GM13976 (cell line): ENCODE measurements around the gene TSPY8.
"Not testable (repeated sequence)": the region's sequence is repeated elsewhere in the genome, so short reads cannot be mapped to it uniquely, and the experiment has no call there.

Source experiments
- DNase-seq: peaks from one replicate; pipeline ENCODE4 v3.0.0; 2012; ENCODE audit warnings: low spot score
- in situ Hi-C: fragments of 300-500 bp; cut with MboI; formaldehyde crosslinking; loops from one replicate; pipeline ENCODE4 v1.12.0; 2022; ENCODE audit warnings: low sequenced_read_pairs, mixed read lengths, inconsistent platforms; ENCODE audit not compliant: unreplicated experiment
- TF ChIP-seq, protein P1 (sequence below): IDR thresholded peaks from 2 replicates; pipeline ENCODE4 v1.5.1; 2012; ENCODE audit warnings: borderline replicate concordance, mild to moderate bottlenecking; ENCODE audit not compliant: insufficient read depth; ENCODE audit errors: extremely low read depth, missing control alignments, control extremely low read depth

Gene TSPY8

GRCh38 chrY:9357497-9357896 lies at the start of gene TSPY8:
TSS of gene TSPY8 (plus strand) at chrY:9357797. CDS start at chrY:9357843, 46 bp downstream.
- in situ Hi-C loops, DNase-seq: not testable (repeated sequence)

GRCh38 chrY:9320996-9321395 lies 36.6 kb upstream of the TSPY8 start:
- in situ Hi-C loops: no loop called here
- DNase-seq: no peak
- TF ChIP-seq, protein P1, sequence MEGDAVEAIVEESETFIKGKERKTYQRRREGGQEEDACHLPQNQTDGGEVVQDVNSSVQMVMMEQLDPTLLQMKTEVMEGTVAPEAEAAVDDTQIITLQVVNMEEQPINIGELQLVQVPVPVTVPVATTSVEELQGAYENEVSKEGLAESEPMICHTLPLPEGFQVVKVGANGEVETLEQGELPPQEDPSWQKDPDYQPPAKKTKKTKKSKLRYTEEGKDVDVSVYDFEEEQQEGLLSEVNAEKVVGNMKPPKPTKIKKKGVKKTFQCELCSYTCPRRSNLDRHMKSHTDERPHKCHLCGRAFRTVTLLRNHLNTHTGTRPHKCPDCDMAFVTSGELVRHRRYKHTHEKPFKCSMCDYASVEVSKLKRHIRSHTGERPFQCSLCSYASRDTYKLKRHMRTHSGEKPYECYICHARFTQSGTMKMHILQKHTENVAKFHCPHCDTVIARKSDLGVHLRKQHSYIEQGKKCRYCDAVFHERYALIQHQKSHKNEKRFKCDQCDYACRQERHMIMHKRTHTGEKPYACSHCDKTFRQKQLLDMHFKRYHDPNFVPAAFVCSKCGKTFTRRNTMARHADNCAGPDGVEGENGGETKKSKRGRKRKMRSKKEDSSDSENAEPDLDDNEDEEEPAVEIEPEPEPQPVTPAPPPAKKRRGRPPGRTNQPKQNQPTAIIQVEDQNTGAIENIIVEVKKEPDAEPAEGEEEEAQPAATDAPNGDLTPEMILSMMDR: no peak

DNA sequence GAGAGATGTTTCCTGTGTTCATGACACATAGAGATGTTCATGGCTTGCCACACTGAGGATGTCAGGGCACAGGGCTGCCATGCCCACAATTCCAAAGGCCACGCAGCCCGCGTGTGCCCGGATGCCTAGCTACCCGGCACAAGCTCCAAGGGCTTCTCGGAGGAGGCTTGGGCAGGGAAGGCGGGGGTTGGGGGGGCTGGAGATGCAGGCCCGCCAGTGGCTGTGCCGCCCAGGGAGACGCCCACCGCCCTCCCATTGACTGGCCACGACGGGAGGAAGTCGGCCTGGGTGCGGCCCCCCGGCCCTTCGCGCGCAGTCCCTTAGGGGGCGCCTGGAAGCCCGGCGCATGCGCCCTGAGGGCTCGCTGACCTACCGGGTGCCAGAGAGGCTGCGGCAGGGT lies 20.4 kb upstream of the TSPY8 start, which contains the start of gene TSPY4:
Gene TSPY4 (plus strand): TSS at position 301 of the 400 bp plus-strand sequence. CDS start 46 bp downstream, at position 347.
- in situ Hi-C loops, DNase-seq: not testable (repeated sequence)

DNA sequence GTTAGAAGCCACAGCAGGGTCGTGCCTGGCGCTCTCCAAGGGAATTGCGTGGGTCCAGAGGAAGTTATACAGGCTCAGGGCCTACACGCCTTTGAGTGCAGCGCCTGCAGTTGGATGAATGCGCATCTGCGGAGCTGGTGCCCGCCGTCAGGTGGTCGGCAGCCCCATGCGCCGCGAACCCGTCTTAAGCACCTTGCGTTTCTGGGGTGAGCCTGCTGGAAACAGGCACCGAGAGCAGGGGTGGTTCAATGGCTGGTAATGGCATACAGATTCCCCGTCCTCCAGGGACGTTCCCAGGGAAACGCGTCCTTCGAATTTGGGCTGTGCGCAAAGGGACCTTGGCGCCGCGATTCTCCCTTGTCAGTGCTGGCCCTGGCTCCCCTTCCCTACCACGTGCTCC lies 38.9 kb downstream of the TSPY8 start:
- DNase-seq, in situ Hi-C loops: not testable (repeated sequence)

DNA sequence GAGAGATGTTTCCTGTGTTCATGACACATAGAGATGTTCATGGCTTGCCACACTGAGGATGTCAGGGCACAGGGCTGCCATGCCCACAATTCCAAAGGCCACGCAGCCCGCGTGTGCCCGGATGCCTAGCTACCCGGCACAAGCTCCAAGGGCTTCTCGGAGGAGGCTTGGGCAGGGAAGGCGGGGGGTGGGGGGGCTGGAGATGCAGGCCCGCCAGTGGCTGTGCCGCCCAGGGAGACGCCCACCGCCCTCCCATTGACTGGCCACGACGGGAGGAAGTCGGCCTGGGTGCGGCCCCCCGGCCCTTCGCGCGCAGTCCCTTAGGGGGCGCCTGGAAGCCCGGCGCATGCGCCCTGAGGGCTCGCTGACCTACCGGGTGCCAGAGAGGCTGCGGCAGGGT lies 40.5 kb downstream of the TSPY8 start, which contains the start of gene TSPY3:
Gene TSPY3 (plus strand): TSS at position 301 of the 400 bp plus-strand sequence. CDS start 46 bp downstream, at position 347.
- DNase-seq, in situ Hi-C loops: not testable (repeated sequence)
